Liver (tissue), 9 donors: ENCODE results near the gene CLDN6. TPM values are rescaled to one million over a fixed set of nuclear protein-coding genes. Genes with fewer than 3 reads are reported as not detected.

Experiments
- DNase-seq: peaks from one replicate; pipeline ENCODE4 v3.0.0-alpha.2; 2017; ENCODE audit warnings: low spot score
- H3K27ac ChIP-seq, 2 donors: one replicate each; pipeline ENCODE4 v1.7.0; 2013; ENCODE audit warnings: inconsistent platforms in 2 of 2, low read length in 2 of 2, control low read depth in 1 of 2, low read depth in 1 of 2, mild to moderate bottlenecking in 1 of 2
- H3K27me3 ChIP-seq, 4 donors: one replicate each; pipeline versions ENCODE4 v1.6.1 to v1.7.0; 2013; ENCODE audit warnings: low read length in 3 of 4, inconsistent platforms in 1 of 4, mild to moderate bottlenecking in 1 of 4, moderate library complexity in 1 of 4; ENCODE audit not compliant: control insufficient read depth in 4 of 4, insufficient read depth in 4 of 4
- H3K36me3 ChIP-seq, 4 donors: one replicate each; pipeline versions ENCODE4 v1.6.1 to v1.7.0; 2013; ENCODE audit warnings: low read length in 3 of 4, mild to moderate bottlenecking in 3 of 4, low read depth in 1 of 4, moderate library complexity in 1 of 4; ENCODE audit not compliant: control insufficient read depth in 4 of 4, insufficient read depth in 3 of 4
- H3K4me1 ChIP-seq, 4 donors: one replicate each; pipeline versions ENCODE4 v1.6.1 to v1.7.0; 2013; ENCODE audit warnings: low read length in 3 of 4, mild to moderate bottlenecking in 3 of 4, moderate library complexity in 1 of 4; ENCODE audit not compliant: control insufficient read depth in 4 of 4, insufficient read depth in 4 of 4
- H3K4me3 ChIP-seq, 3 donors: one replicate each; pipeline versions ENCODE4 v1.6.1 to v1.7.0; 2013; ENCODE audit warnings: low read length in 3 of 3, control low read depth in 1 of 3, low read depth in 1 of 3, mild to moderate bottlenecking in 1 of 3
- H3K9ac ChIP-seq, 2 donors: one replicate each; pipeline ENCODE4 v1.7.0; 2013; ENCODE audit warnings: low read length in 2 of 2, mild to moderate bottlenecking in 2 of 2, moderate library complexity in 2 of 2, control low read depth in 1 of 2, low read depth in 1 of 2
- H3K9me3 ChIP-seq, 4 donors: one replicate each; pipeline versions ENCODE4 v1.6.1 to v1.7.0; 2013; ENCODE audit warnings: low read length in 3 of 4; ENCODE audit not compliant: control insufficient read depth in 4 of 4
- ATF3 ChIP-seq: IDR thresholded peaks from 2 replicates; pipeline ENCODE4 v1.6.1; 2016; ENCODE audit warnings: antibody characterized with exemption
- EGR1 ChIP-seq, 2 donors: IDR thresholded peaks; 2 replicates each; pipeline ENCODE4 v1.6.1; 2016 to 2018; ENCODE audit warnings: antibody characterized with exemption in 2 of 2, low read depth in 2 of 2
- FOXA1 ChIP-seq: IDR thresholded peaks from 2 replicates; pipeline ENCODE4 v1.6.1; 2016; ENCODE audit warnings: antibody characterized with exemption
- FOXA2 ChIP-seq: IDR thresholded peaks from 2 replicates; pipeline ENCODE4 v1.6.1; 2016; ENCODE audit warnings: antibody characterized with exemption
- GABPA ChIP-seq, 2 donors: IDR thresholded peaks in 1 of 2; conservative IDR thresholded peaks in 1 of 2; 2 replicates each; pipeline ENCODE4 v1.6.1; 2016; ENCODE audit warnings: antibody characterized with exemption in 2 of 2, mild to moderate bottlenecking in 1 of 2, moderate library complexity in 1 of 2
- HNF4A ChIP-seq, 2 donors: conservative IDR thresholded peaks; 2 replicates each; pipeline ENCODE4 v1.6.1; 2016; ENCODE audit warnings: antibody characterized with exemption in 2 of 2, mild to moderate bottlenecking in 2 of 2
- HNF4G ChIP-seq: IDR thresholded peaks from 2 replicates; pipeline ENCODE4 v1.6.1; 2016; ENCODE audit warnings: antibody characterized with exemption
- MAX ChIP-seq: IDR thresholded peaks from 2 replicates; pipeline ENCODE4 v1.6.1; 2016; ENCODE audit warnings: antibody characterized with exemption
- NR2F2 ChIP-seq: IDR thresholded peaks from 2 replicates; pipeline ENCODE4 v1.6.1; 2016; ENCODE audit warnings: antibody characterized with exemption
- RAD21 ChIP-seq, 2 donors: IDR thresholded peaks; 2 replicates each; pipeline ENCODE4 v1.6.1; 2016; ENCODE audit warnings: antibody characterized with exemption in 2 of 2, mild to moderate bottlenecking in 2 of 2
- REST ChIP-seq: IDR thresholded peaks from 2 replicates; pipeline ENCODE4 v1.6.1; 2016; ENCODE audit warnings: antibody characterized with exemption, mild to moderate bottlenecking
- RXRA ChIP-seq, 2 donors: IDR thresholded peaks; 2 replicates each; pipeline ENCODE4 v1.6.1; 2017 to 2018; ENCODE audit warnings: antibody characterized with exemption in 2 of 2, mild to moderate bottlenecking in 1 of 2
- SP1 ChIP-seq: IDR thresholded peaks from 2 replicates; pipeline ENCODE4 v1.6.1; 2018; ENCODE audit warnings: antibody characterized with exemption, mild to moderate bottlenecking
- TAF1 ChIP-seq: conservative IDR thresholded peaks from 2 replicates; pipeline ENCODE4 v1.6.1; 2016; ENCODE audit warnings: antibody characterized with exemption, mild to moderate bottlenecking
- YY1 ChIP-seq: IDR thresholded peaks from 2 replicates; pipeline ENCODE4 v1.6.1; 2016; ENCODE audit warnings: antibody characterized with exemption, mild to moderate bottlenecking
- ZBTB33 ChIP-seq: IDR thresholded peaks from 2 replicates; pipeline ENCODE4 v1.6.1; 2016; ENCODE audit warnings: antibody characterized with exemption
- WGBS: extraction: QIAGEN DNeasy Blood & Tissue Kit; methylation state at CpG from one replicate; pipeline ENCODE4 v1.1.7; 2013; 5-methylcytosine and 5-hydroxymethylcytosine counted together
- polyA plus RNA-seq, 2 donors: library from polyadenylated mRNA; stranded (reverse) in 1 of 2; unstranded in 1 of 2; fragments of 200-250 nt in 1 of 2; fragments of >200 nt in 1 of 2; fragmentation: Nextera tagmentation in 1 of 2; extraction: Ambion mirVana in 1 of 2; gene quantifications; one replicate each; pipeline versions ENCODE4 v1.2.1 to v1.2.3, GENCODE V29; 2013 to 2015
- total RNA-seq, 2 donors: library from RNA; depleted of rRNA; stranded (reverse); fragments of >200 nt; gene quantifications; one replicate each; pipeline ENCODE4 v1.2.3, GENCODE V29; 2014
- TF ChIP-seq, protein P1 (sequence below): fragments of 150-350 bp; IDR thresholded peaks from 2 replicates; pipeline ENCODE4 v1.5.1; 2017; ENCODE audit warnings: improper control_type of control experiment, low read depth, low read length; ENCODE audit not compliant: missing input control
- donor health status: healthy.
- donor health status: healthy.
- donor health status: healthy.
- donor health status: healthy.
- donor health status: healthy.

CLDN6 gene
- total and polyA plus RNA-seq, 4 donors, result 0.75 TPM; not detected in 3

GRCh38 chr16:3051009-3051408, 33.0 kb upstream of the CLDN6 start:
- Histone ChIP-seq H3K27ac (no peak overlapping the region), H3K4me1 (peaks cover 0 to 10% (median 4%) of the 10 kb centered on the region in 4 donors), H3K9ac (no peak overlapping the region), H3K27me3 (peaks cover 0 to 6% (median 0%) of the 10 kb centered on the region in 4 donors), H3K36me3 (peaks cover 0 to 2% (median 0%) of the 10 kb centered on the region in 4 donors), H3K4me3 (no peak overlapping the region), H3K9me3 (no peaks in the 10 kb centered on the region)
- WGBS, result 48% methylated on average over 4 of the region's 4 CpGs
- no peak for DNase-seq
- TF ChIP-seq RAD21 (IDR thresholded peaks at IDR 0.05) (no peak), RXRA (IDR thresholded peaks at IDR 0.05) (no peak), FOXA2 (no peak), HNF4G (no peak), ATF3 (no peak), SP1 (no peak), NR2F2 (no peak), HNF4A (conservative IDR thresholded peaks at IDR 0.05) (no peak), YY1 (no peak), REST (no peak), EGR1 (IDR thresholded peaks at IDR 0.05; ENCODE audit: low read depth in 2 of 2) (no peak), FOXA1 (no peak), ZBTB33 (no peak), MAX (no peak), GABPA (IDR thresholded peaks at IDR 0.05 in 1 of 2, conservative IDR thresholded peaks at IDR 0.05 in 1 of 2) (no peak), TAF1 (no peak)
- TF ChIP-seq, protein P1, sequence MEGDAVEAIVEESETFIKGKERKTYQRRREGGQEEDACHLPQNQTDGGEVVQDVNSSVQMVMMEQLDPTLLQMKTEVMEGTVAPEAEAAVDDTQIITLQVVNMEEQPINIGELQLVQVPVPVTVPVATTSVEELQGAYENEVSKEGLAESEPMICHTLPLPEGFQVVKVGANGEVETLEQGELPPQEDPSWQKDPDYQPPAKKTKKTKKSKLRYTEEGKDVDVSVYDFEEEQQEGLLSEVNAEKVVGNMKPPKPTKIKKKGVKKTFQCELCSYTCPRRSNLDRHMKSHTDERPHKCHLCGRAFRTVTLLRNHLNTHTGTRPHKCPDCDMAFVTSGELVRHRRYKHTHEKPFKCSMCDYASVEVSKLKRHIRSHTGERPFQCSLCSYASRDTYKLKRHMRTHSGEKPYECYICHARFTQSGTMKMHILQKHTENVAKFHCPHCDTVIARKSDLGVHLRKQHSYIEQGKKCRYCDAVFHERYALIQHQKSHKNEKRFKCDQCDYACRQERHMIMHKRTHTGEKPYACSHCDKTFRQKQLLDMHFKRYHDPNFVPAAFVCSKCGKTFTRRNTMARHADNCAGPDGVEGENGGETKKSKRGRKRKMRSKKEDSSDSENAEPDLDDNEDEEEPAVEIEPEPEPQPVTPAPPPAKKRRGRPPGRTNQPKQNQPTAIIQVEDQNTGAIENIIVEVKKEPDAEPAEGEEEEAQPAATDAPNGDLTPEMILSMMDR, result no peak
